Mucosa of stomach (tissue), 1 donor: ENCODE results near the gene DCLK1.

Experiments used
- H3K27me3 ChIP-seq: one replicate; pipeline ENCODE4 v1.7.0; 2013; ENCODE audit warnings: mild to moderate bottlenecking, low read length; ENCODE audit not compliant: control insufficient read depth, insufficient read depth
- H3K36me3 ChIP-seq: one replicate; pipeline ENCODE4 v1.7.0; 2013; ENCODE audit warnings: low read length; ENCODE audit not compliant: control insufficient read depth, insufficient read depth
- H3K4me1 ChIP-seq: one replicate; pipeline ENCODE4 v1.7.0; 2013; ENCODE audit warnings: mild to moderate bottlenecking, low read length; ENCODE audit not compliant: control insufficient read depth, insufficient read depth
- H3K4me3 ChIP-seq: one replicate; pipeline ENCODE4 v1.7.0; 2013; ENCODE audit warnings: low read length
- H3K9ac ChIP-seq: one replicate; pipeline ENCODE4 v1.7.0; 2013; ENCODE audit warnings: mild to moderate bottlenecking, low read length, moderate library complexity
- H3K9me3 ChIP-seq: one replicate; pipeline ENCODE4 v1.7.0; 2013; ENCODE audit warnings: mild to moderate bottlenecking, low read length, moderate library complexity; ENCODE audit not compliant: control insufficient read depth
- donor health status: Pancreatic carcinoma.

Gene DCLK1

GRCh38 chr13:35787937-35788336, 343.2 kb downstream of the DCLK1 start:
- Histone ChIP-seq H3K9ac (no peak overlapping the region), H3K9me3 (no peaks in the 10 kb centered on the region), H3K4me1 (no peaks in the 10 kb centered on the region), H3K27me3 (no peaks in the 10 kb centered on the region), H3K36me3 (no peaks in the 10 kb centered on the region), H3K4me3 (no peak overlapping the region)

- H3K36me3 ChIP-seq: no peaks in the 10 kb centered on the region
- H3K9ac ChIP-seq: no peak overlapping the region
- no peak overlapping the region for H3K4me3 ChIP-seq
Measured at GRCh38 chr13:35785576-35786303, 345.4 kb downstream of the DCLK1 start.

GRCh38 chr13:35784286-35784951, 346.8 kb downstream of the DCLK1 start:
- no peaks in the 10 kb centered on the region for H3K27me3 ChIP-seq
- H3K4me1 ChIP-seq: no peaks in the 10 kb centered on the region
- no peaks in the 10 kb centered on the region for H3K36me3 ChIP-seq
- H3K4me3 ChIP-seq: no peak overlapping the region
- H3K9me3 ChIP-seq: no peaks in the 10 kb centered on the region
- H3K9ac ChIP-seq: no peak overlapping the region

More at GRCh38 chr13:35785576-35786303, 345.4 kb downstream of the DCLK1 start:
- Histone ChIP-seq H3K4me1 (no peaks in the 10 kb centered on the region), H3K9me3 (no peaks in the 10 kb centered on the region), H3K27me3 (no peaks in the 10 kb centered on the region)

GRCh38 chr13:35782793-35783192, 348.4 kb downstream of the DCLK1 start:
- Histone ChIP-seq H3K27me3 (no peaks in the 10 kb centered on the region), H3K9ac (no peak overlapping the region), H3K9me3 (no peaks in the 10 kb centered on the region), H3K4me1 (no peaks in the 10 kb centered on the region), H3K36me3 (no peaks in the 10 kb centered on the region), H3K4me3 (no peak overlapping the region)

GRCh38 chr13:35781036-35782000, 349.9 kb downstream of the DCLK1 start:
- no peak overlapping the region for H3K9ac ChIP-seq
- H3K9me3 ChIP-seq: no peaks in the 10 kb centered on the region
- H3K36me3 ChIP-seq: no peaks in the 10 kb centered on the region
- H3K27me3 ChIP-seq: no peaks in the 10 kb centered on the region
- H3K4me1 ChIP-seq: no peaks in the 10 kb centered on the region
- no peak overlapping the region for H3K4me3 ChIP-seq

GRCh38 chr13:35780613-35781012, 350.6 kb downstream of the DCLK1 start:
- H3K4me1 ChIP-seq: no peaks in the 10 kb centered on the region
- no peak overlapping the region for H3K4me3 ChIP-seq
- no peak overlapping the region for H3K9ac ChIP-seq
- no peaks in the 10 kb centered on the region for H3K27me3 ChIP-seq
- no peaks in the 10 kb centered on the region for H3K9me3 ChIP-seq
- H3K36me3 ChIP-seq: no peaks in the 10 kb centered on the region

GRCh38 chr13:35771898-35772297, 359.3 kb downstream of the DCLK1 start:
- H3K9ac ChIP-seq: no peak overlapping the region
- no peaks in the 10 kb centered on the region for H3K9me3 ChIP-seq
- no peaks in the 10 kb centered on the region for H3K4me1 ChIP-seq
- H3K4me3 ChIP-seq: no peak overlapping the region
- no peaks in the 10 kb centered on the region for H3K27me3 ChIP-seq
- H3K36me3 ChIP-seq: no peaks in the 10 kb centered on the region

- H3K4me3 ChIP-seq: no peak overlapping the region
- H3K36me3 ChIP-seq: no peaks in the 10 kb centered on the region
- no peaks in the 10 kb centered on the region for H3K4me1 ChIP-seq
- no peak overlapping the region for H3K9ac ChIP-seq
- no peaks in the 10 kb centered on the region for H3K27me3 ChIP-seq
- no peaks in the 10 kb centered on the region for H3K9me3 ChIP-seq
Measured at GRCh38 chr13:35770756-35771297, 360.4 kb downstream of the DCLK1 start.

GRCh38 chr13:35769812-35770211, 361.4 kb downstream of the DCLK1 start:
- no peak overlapping the region for H3K4me3 ChIP-seq
- no peaks in the 10 kb centered on the region for H3K4me1 ChIP-seq
- H3K9me3 ChIP-seq: no peaks in the 10 kb centered on the region
- no peaks in the 10 kb centered on the region for H3K36me3 ChIP-seq
- H3K27me3 ChIP-seq: no peaks in the 10 kb centered on the region
- H3K9ac ChIP-seq: no peak overlapping the region

GRCh38 chr13:35768551-35768950, 362.6 kb downstream of the DCLK1 start:
- no peak overlapping the region for H3K4me3 ChIP-seq
- no peaks in the 10 kb centered on the region for H3K4me1 ChIP-seq
- H3K27me3 ChIP-seq: no peaks in the 10 kb centered on the region

GRCh38 chr13:35768073-35768472, 363.1 kb downstream of the DCLK1 start:
- Histone ChIP-seq H3K27me3 (no peaks in the 10 kb centered on the region), H3K9me3 (no peaks in the 10 kb centered on the region), H3K4me1 (no peaks in the 10 kb centered on the region), H3K36me3 (no peaks in the 10 kb centered on the region), H3K9ac (no peak overlapping the region), H3K4me3 (no peak overlapping the region)

More at GRCh38 chr13:35768551-35768950, 362.6 kb downstream of the DCLK1 start:
- H3K36me3 ChIP-seq: no peaks in the 10 kb centered on the region
- no peak overlapping the region for H3K9ac ChIP-seq
- H3K9me3 ChIP-seq: no peaks in the 10 kb centered on the region
